WERI-Rb-1 (cell line): ENCODE measurements around the gene RASD1.

Experiments used
- DNase-seq: peaks from one replicate; pipeline ENCODE4 v3.0.0-alpha.2; 2020
- H3K27ac ChIP-seq: fragments of 250-450 bp; sonication (Bioruptor Pico); 2 replicates; pipeline ENCODE4 v1.5.1; 2020; ENCODE audit warnings: mild to moderate bottlenecking, moderate library complexity
- H3K27me3 ChIP-seq: fragments of 250-450 bp; sonication (Bioruptor Pico); 2 replicates; pipeline ENCODE4 v1.5.1; 2021; ENCODE audit warnings: mild to moderate bottlenecking, low read depth, moderate library complexity; ENCODE audit not compliant: insufficient read depth, severe bottlenecking
- H3K36me3 ChIP-seq: fragments of 250-450 bp; sonication (Bioruptor Pico); 2 replicates; pipeline ENCODE4 v1.5.1; 2020; ENCODE audit warnings: mild to moderate bottlenecking, moderate library complexity
- H3K4me3 ChIP-seq: 2 replicates; pipeline ENCODE4 v1.5.1; 2011; ENCODE audit warnings: low read depth, mild to moderate bottlenecking, control low read depth, low read length
- H3K9me3 ChIP-seq: fragments of 250-450 bp; sonication (Bioruptor Pico); 2 replicates; pipeline ENCODE4 v1.5.1; 2021; ENCODE audit warnings: mild to moderate bottlenecking, moderate library complexity; ENCODE audit not compliant: severe bottlenecking
- CTCF ChIP-seq: IDR thresholded peaks from 2 replicates; pipeline ENCODE4 v1.5.1; 2011; ENCODE audit warnings: low read depth, mild to moderate bottlenecking, control low read depth, inconsistent platforms, low read length

RASD1 gene

GRCh38 chr17:17498606-17499301, 2.6 kb upstream of the RASD1 start:
- Histone ChIP-seq H3K27me3 (no peaks in the 10 kb centered on the region), H3K4me3 (no peak overlapping the region)
- no peak for TF ChIP-seq CTCF

GRCh38 chr17:17497845-17498520, 1.8 kb upstream of the RASD1 start:
- no peak for TF ChIP-seq CTCF
- DNase-seq = no peak
- Histone ChIP-seq H3K27me3 (no peaks in the 10 kb centered on the region), H3K4me3 (no peak overlapping the region), H3K9me3 (no peaks in the 10 kb centered on the region), H3K27ac (no peak overlapping the region), H3K36me3 (peaks cover under 1% of the 10 kb centered on the region; the same call in 1 of the 2 replicates)

More at GRCh38 chr17:17498606-17499301, 2.6 kb upstream of the RASD1 start:
- H3K36me3 ChIP-seq = no peaks in the 10 kb centered on the region; the same call in 1 of the 2 replicates
- DNase-seq = no peak
- H3K9me3 ChIP-seq = no peaks in the 10 kb centered on the region
- H3K27ac ChIP-seq = no peak overlapping the region

- Histone ChIP-seq H3K4me3 (no peak overlapping the region; the same call in 1 of the 2 replicates), H3K27ac (no peak overlapping the region), H3K9me3 (no peaks in the 10 kb centered on the region), H3K27me3 (no peaks in the 10 kb centered on the region), H3K36me3 (peaks cover 7% of the 10 kb centered on the region)
- DNase-seq = no peak
- TF ChIP-seq CTCF = no peak
These were observed 1.1 kb upstream of the RASD1 start for GRCh38 chr17:17497065-17497844.

- peak overlapping the region; percentile 76; the same call in 1 of the 2 replicates for H3K27ac ChIP-seq
- peak overlapping the region; percentile 68 for H3K4me3 ChIP-seq
- H3K36me3 ChIP-seq = peaks cover 17% of the 10 kb centered on the region
- DNase-seq = no peak
- no peak for TF ChIP-seq CTCF
- no peaks in the 10 kb centered on the region for H3K27me3 ChIP-seq
- H3K9me3 ChIP-seq = no peaks in the 10 kb centered on the region
These were observed 533 bp downstream of the RASD1 start for GRCh38 chr17:17495536-17496188.

GRCh38 chr17:17494870-17495535, 1.2 kb downstream of the RASD1 start:
- TF ChIP-seq CTCF = no peak
- H3K4me3 ChIP-seq = peak overlapping the region; percentile 68

More at GRCh38 chr17:17494870-17495535, 1.2 kb downstream of the RASD1 start:
- peaks cover 17% of the 10 kb centered on the region for H3K36me3 ChIP-seq
- H3K9me3 ChIP-seq = no peaks in the 10 kb centered on the region
- peak; percentile 56 for DNase-seq
- no peaks in the 10 kb centered on the region for H3K27me3 ChIP-seq
- H3K27ac ChIP-seq = no peak overlapping the region
